ENCODE data around the gene CITED4. TPM values are rescaled to one million over a fixed set of nuclear protein-coding genes. Genes with fewer than 3 reads are reported as not detected.

The CITED4 gene
- total and polyA plus RNA-seq, 9 of the 15 experiments (the other 6 are each of a cell fraction or from before 2014, with no cell fraction given), result 0.11 to 1.2 (median 0.17) TPM; not detected in 2

GRCh38 chr1:40820911-40821693 is 41.1 kb downstream of the CITED4 start (continued):
- TF ChIP-seq E4F1 (CRISPR knock-in tag; IDR thresholded peaks at IDR 0.05; ENCODE audit: borderline replicate concordance) (no peak), MAZ (CRISPR knock-in tag; conservative IDR thresholded peaks at IDR 0.05 in 1 of 2, IDR thresholded peaks at IDR 0.05 in 1 of 2) (peak; percentile 78 to 94), ARID3B (CRISPR knock-in tag; IDR thresholded peaks at IDR 0.05; ENCODE audit: borderline replicate concordance) (no peak), ZNF384 (IDR thresholded peaks at IDR 0.05; ENCODE audit: low read depth, low read length) (no peak), ETV6 (IDR thresholded peaks at IDR 0.05; ENCODE audit: borderline replicate concordance in 1 of 2, low read depth in 2 of 2, low read length in 1 of 2) (0 out of 4 replicates have a peak, but pooled peaks of 1 of the 2 experiments have one; percentile 17), ETV6 (CRISPR knock-in tag; IDR thresholded peaks at IDR 0.05; ENCODE audit: borderline replicate concordance) (no peak), ZNF436 (CRISPR knock-in tag; IDR thresholded peaks at IDR 0.05) (no peak), ZNF146 (CRISPR knock-in tag; IDR thresholded peaks at IDR 0.05; ENCODE audit: unreplicated experiment) (no peak), ZNF324 (CRISPR knock-in tag; IDR thresholded peaks at IDR 0.05) (no peak), ZNF12 (CRISPR knock-in tag; IDR thresholded peaks at IDR 0.05) (peak; percentile 85; the same call in 1 of the 2 replicates), COPS2 (conservative IDR thresholded peaks at IDR 0.05) (no peak), RBM22 (IDR thresholded peaks at IDR 0.05; ENCODE audit: low read depth, low read length, poor library complexity, severe bottlenecking) (no peak), EHMT2 (IDR thresholded peaks at IDR 0.05) (peak; percentile 80), PTRF (tag; IDR thresholded peaks at IDR 0.05) (no peak), ZNF695 (CRISPR knock-in tag; IDR thresholded peaks at IDR 0.05) (no peak), TEAD4 (IDR thresholded peaks at IDR 0.05; ENCODE audit: low read length) (peak; percentile 98), TEAD4 (CRISPR knock-in tag; IDR thresholded peaks at IDR 0.05; ENCODE audit: borderline replicate concordance) (no peak), BHLHE40 (IDR thresholded peaks at IDR 0.05; ENCODE audit: low read length) (peak; percentile 74)
- TF ChIP-seq, protein P1, sequence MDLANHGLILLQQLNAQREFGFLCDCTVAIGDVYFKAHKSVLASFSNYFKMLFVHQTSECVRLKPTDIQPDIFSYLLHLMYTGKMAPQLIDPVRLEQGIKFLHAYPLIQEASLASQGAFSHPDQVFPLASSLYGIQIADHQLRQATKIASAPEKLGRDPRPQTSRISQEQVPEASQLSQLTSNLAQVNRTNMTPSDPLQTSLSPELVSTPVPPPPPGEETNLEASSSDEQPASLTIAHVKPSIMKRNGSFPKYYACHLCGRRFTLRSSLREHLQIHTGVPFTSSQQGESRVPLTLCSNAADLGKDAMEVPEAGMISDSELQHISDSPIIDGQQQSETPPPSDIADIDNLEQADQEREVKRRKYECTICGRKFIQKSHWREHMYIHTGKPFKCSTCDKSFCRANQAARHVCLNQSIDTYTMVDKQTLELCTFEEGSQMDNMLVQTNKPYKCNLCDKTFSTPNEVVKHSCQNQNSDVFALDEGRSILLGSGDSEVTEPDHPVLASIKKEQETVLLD (IDR thresholded peaks at IDR 0.05), result peak; percentile 92
- TF ChIP-seq, protein P2, sequence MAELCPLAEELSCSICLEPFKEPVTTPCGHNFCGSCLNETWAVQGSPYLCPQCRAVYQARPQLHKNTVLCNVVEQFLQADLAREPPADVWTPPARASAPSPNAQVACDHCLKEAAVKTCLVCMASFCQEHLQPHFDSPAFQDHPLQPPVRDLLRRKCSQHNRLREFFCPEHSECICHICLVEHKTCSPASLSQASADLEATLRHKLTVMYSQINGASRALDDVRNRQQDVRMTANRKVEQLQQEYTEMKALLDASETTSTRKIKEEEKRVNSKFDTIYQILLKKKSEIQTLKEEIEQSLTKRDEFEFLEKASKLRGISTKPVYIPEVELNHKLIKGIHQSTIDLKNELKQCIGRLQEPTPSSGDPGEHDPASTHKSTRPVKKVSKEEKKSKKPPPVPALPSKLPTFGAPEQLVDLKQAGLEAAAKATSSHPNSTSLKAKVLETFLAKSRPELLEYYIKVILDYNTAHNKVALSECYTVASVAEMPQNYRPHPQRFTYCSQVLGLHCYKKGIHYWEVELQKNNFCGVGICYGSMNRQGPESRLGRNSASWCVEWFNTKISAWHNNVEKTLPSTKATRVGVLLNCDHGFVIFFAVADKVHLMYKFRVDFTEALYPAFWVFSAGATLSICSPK (IDR thresholded peaks at IDR 0.05; ENCODE audit: borderline replicate concordance), result no peak

Data from K562 (cell line).